GM06990 (cell line): ENCODE data around the gene TEX11.
"Not testable (repeated sequence)": the region's sequence is repeated elsewhere in the genome, so short reads cannot be mapped to it uniquely, and the experiment has no call there.

ENCODE experiments used
- DNase-seq: peaks from one replicate; pipeline ENCODE4 v3.0.0-alpha.2; 2011; ENCODE audit not compliant: insufficient read length; ENCODE audit errors: extremely low read depth
- H3K27me3 ChIP-seq: replicated peaks from 2 replicates; pipeline ENCODE4 v1.6.0; 2011; ENCODE audit warnings: low read length; ENCODE audit not compliant: control insufficient read depth, insufficient read depth
- H3K36me3 ChIP-seq: 2 replicates; pipeline ENCODE4 v1.5.1; 2011; ENCODE audit warnings: low read length; ENCODE audit not compliant: control insufficient read depth, insufficient read depth
- H3K4me3 ChIP-seq: replicated peaks from 2 replicates; pipeline ENCODE4 v1.5.1; 2011; ENCODE audit warnings: low read depth, mild to moderate bottlenecking, control low read depth, low read length
- TF ChIP-seq, protein P1 (sequence below): IDR thresholded peaks from 2 replicates; pipeline ENCODE4 v1.5.1; 2011; ENCODE audit warnings: low read length, control low read depth, mild to moderate bottlenecking, inconsistent platforms; ENCODE audit not compliant: insufficient read depth, poor library complexity, severe bottlenecking

The TEX11 gene

GRCh38 chrX:70577442-70577841 is 331.1 kb downstream of the TEX11 start:
- TF ChIP-seq, protein P1, sequence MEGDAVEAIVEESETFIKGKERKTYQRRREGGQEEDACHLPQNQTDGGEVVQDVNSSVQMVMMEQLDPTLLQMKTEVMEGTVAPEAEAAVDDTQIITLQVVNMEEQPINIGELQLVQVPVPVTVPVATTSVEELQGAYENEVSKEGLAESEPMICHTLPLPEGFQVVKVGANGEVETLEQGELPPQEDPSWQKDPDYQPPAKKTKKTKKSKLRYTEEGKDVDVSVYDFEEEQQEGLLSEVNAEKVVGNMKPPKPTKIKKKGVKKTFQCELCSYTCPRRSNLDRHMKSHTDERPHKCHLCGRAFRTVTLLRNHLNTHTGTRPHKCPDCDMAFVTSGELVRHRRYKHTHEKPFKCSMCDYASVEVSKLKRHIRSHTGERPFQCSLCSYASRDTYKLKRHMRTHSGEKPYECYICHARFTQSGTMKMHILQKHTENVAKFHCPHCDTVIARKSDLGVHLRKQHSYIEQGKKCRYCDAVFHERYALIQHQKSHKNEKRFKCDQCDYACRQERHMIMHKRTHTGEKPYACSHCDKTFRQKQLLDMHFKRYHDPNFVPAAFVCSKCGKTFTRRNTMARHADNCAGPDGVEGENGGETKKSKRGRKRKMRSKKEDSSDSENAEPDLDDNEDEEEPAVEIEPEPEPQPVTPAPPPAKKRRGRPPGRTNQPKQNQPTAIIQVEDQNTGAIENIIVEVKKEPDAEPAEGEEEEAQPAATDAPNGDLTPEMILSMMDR = no peak
- H3K4me3 ChIP-seq = no peak overlapping the region
- no peaks in the 10 kb centered on the region for H3K36me3 ChIP-seq
- no peaks in the 10 kb centered on the region for H3K27me3 ChIP-seq
- no peak for DNase-seq

- H3K4me3 ChIP-seq, DNase-seq, H3K27me3 ChIP-seq, H3K36me3 ChIP-seq: not testable (repeated sequence)
Observed at GRCh38 chrX:70569922-70570576, 338.5 kb downstream of the TEX11 start.

DNA sequence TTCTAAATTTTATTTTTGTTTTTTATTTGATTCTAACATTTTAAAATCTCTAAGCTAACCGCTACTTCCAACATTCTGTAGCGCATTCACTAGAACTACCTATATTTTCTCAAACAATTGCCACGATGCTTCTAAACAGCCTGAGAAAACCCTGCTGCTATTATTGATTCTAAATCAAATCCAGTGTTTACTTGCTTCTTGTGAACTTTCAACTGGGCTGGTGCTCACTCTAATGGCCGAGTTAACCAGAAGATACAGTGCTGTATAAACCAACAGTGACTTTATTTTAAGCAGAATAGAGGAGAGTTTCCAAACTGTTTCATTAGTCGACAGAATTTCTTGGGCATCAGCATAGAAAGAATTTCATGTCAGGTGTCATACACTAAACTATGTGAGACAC is 353.6 kb downstream of the TEX11 start:
- no peaks in the 10 kb centered on the region for H3K27me3 ChIP-seq
- no peak overlapping the region for H3K4me3 ChIP-seq
- TF ChIP-seq, protein P1 = no peak
- no peak for DNase-seq
- no peaks in the 10 kb centered on the region for H3K36me3 ChIP-seq

GRCh38 chrX:70554523-70554922 is 354.0 kb downstream of the TEX11 start:
- H3K27me3 ChIP-seq = no peaks in the 10 kb centered on the region
- H3K36me3 ChIP-seq = no peaks in the 10 kb centered on the region
- DNase-seq = no peak
- H3K4me3 ChIP-seq = no peak overlapping the region
- TF ChIP-seq, protein P1 = no peak

GRCh38 chrX:70554081-70554480 is 354.4 kb downstream of the TEX11 start:
- H3K36me3 ChIP-seq = no peaks in the 10 kb centered on the region
- DNase-seq = no peak
- TF ChIP-seq, protein P1 = peak; percentile 21
- no peak overlapping the region for H3K4me3 ChIP-seq
- no peaks in the 10 kb centered on the region for H3K27me3 ChIP-seq

DNA sequence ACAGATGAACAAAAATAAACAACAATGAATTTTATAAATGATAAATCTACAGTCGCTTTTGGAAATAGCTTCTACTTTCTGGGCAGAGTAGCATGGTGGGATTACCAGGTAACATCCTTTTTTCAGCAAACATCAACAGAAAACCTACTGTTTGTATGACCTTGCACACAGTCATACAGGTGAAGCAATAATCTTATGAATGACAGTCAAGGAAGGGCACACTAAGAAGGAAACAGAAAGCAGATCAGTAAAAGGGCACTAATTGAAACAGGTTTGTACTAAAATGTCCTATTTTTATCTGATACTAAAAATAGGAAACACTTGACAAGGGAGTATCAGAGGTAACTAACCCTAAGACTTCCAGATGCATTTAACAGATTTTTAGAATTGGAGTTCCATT is 355.0 kb downstream of the TEX11 start:
- DNase-seq = no peak
- no peaks in the 10 kb centered on the region for H3K36me3 ChIP-seq
- TF ChIP-seq, protein P1 = no peak
- H3K27me3 ChIP-seq = no peaks in the 10 kb centered on the region
- no peak overlapping the region for H3K4me3 ChIP-seq
